GM21723 (cell line): Measurements from ENCODE around the gene GLO1.

ENCODE experiments used
- ATAC-seq: cut with Tn5 transposase; IDR thresholded peaks from one replicate; pipeline ENCODE4 v1.9.1; 2021; ENCODE audit warnings: mild to moderate bottlenecking, moderate library complexity; ENCODE audit not compliant: unreplicated experiment

The GLO1 gene

GRCh38 chr6:38702558-38703397 is at the start of gene GLO1:
Gene GLO1, minus strand, starts transcription at chr6:38703145. Its CDS starts 91 bp downstream, at chr6:38703054.
- ATAC-seq: peak; percentile 99

- ATAC-seq: no peak
Measured at GRCh38 chr6:38750968-38751615, 48.1 kb upstream of the GLO1 start.

GRCh38 chr6:38749473-38749872 is 46.5 kb upstream of the GLO1 start:
- no peak for ATAC-seq

- no peak for ATAC-seq
Measured at GRCh38 chr6:38739532-38739931, 36.6 kb upstream of the GLO1 start.

- no peak for ATAC-seq
Measured at GRCh38 chr6:38738261-38738660, 35.3 kb upstream of the GLO1 start.

GRCh38 chr6:38736951-38737350 is 34.0 kb upstream of the GLO1 start:
- no peak for ATAC-seq

- no peak for ATAC-seq
Measured at GRCh38 chr6:38730140-38730862, 27.4 kb upstream of the GLO1 start.

GRCh38 chr6:38728203-38728602 is 25.3 kb upstream of the GLO1 start:
- no peak for ATAC-seq

- no peak for ATAC-seq
Measured at GRCh38 chr6:38725414-38726183, 22.7 kb upstream of the GLO1 start.

- no peak for ATAC-seq
Measured at GRCh38 chr6:38724343-38724742, 21.4 kb upstream of the GLO1 start.

- ATAC-seq: no peak
Measured at GRCh38 chr6:38723783-38724182, 20.8 kb upstream of the GLO1 start.

GRCh38 chr6:38722727-38723334 is 19.9 kb upstream of the GLO1 start:
- no peak for ATAC-seq

GRCh38 chr6:38722038-38722437 is 19.1 kb upstream of the GLO1 start:
- no peak for ATAC-seq

- no peak for ATAC-seq
Measured at GRCh38 chr6:38720295-38720694, 17.4 kb upstream of the GLO1 start.

- ATAC-seq: no peak
Measured at GRCh38 chr6:38719358-38719757, 16.4 kb upstream of the GLO1 start.

- ATAC-seq: no peak
Measured at GRCh38 chr6:38716825-38717224, 13.9 kb upstream of the GLO1 start.

- no peak for ATAC-seq
Measured at GRCh38 chr6:38715016-38715689, 12.2 kb upstream of the GLO1 start, which contains the start of gene DNAH8. Gene DNAH8, plus strand, starts transcription at chr6:38715311. Its CDS starts 7,499 bp downstream, at chr6:38722810.

- no peak for ATAC-seq
Measured at GRCh38 chr6:38714239-38715015, 11.5 kb upstream of the GLO1 start.

- no peak for ATAC-seq
Measured at GRCh38 chr6:38713812-38714211, 10.9 kb upstream of the GLO1 start.
